ENCODE data around the gene ABTB2. TPM values are rescaled to one million over a fixed set of nuclear protein-coding genes. Genes with fewer than 3 reads are reported as not detected.

Gene ABTB2
- polyA plus RNA-seq, 2 of the 4 experiments (the other 2 are of a cell fraction) = 8.9 to 15.4 TPM

DNA sequence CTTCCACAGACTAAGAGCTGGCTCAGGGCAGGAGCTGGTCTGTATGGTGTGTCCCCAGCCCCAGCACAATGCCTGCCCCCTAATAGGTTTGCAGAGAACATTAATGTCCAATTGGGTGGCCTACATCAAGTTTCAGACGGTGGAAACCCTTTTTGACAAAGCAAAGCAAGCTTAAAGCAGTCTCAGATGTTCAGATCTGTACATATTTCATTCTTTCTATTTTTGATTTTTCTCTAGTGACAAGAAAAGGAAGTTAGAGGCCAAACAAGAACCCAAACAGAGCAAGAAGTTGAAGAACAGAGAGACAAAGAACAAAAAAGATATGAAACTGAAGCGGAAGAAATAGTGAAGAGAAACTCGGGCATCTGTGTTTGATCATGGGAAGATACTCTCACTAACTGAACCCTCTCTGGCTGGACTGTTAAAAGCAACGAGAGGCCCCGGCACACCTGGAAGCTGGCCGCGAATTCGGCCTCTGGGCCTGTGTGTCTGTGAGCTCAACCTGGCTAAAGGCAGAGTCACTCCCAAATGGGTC, 211.9 kb downstream of the ABTB2 start:
- CTCF ChIA-PET = interaction anchor here (0.6 to 2.0 kb wide), 3 partner anchors 28 to 215 kb away, joined by 3 to 4 read pairs (median 4); no protein-coding TSS in a partner anchor
- TF ChIP-seq, protein P1, sequence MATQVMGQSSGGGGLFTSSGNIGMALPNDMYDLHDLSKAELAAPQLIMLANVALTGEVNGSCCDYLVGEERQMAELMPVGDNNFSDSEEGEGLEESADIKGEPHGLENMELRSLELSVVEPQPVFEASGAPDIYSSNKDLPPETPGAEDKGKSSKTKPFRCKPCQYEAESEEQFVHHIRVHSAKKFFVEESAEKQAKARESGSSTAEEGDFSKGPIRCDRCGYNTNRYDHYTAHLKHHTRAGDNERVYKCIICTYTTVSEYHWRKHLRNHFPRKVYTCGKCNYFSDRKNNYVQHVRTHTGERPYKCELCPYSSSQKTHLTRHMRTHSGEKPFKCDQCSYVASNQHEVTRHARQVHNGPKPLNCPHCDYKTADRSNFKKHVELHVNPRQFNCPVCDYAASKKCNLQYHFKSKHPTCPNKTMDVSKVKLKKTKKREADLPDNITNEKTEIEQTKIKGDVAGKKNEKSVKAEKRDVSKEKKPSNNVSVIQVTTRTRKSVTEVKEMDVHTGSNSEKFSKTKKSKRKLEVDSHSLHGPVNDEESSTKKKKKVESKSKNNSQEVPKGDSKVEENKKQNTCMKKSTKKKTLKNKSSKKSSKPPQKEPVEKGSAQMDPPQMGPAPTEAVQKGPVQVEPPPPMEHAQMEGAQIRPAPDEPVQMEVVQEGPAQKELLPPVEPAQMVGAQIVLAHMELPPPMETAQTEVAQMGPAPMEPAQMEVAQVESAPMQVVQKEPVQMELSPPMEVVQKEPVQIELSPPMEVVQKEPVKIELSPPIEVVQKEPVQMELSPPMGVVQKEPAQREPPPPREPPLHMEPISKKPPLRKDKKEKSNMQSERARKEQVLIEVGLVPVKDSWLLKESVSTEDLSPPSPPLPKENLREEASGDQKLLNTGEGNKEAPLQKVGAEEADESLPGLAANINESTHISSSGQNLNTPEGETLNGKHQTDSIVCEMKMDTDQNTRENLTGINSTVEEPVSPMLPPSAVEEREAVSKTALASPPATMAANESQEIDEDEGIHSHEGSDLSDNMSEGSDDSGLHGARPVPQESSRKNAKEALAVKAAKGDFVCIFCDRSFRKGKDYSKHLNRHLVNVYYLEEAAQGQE (IDR thresholded peaks at IDR 0.05) = no peak
- no peak for TF ChIP-seq RNF2 (IDR thresholded peaks at IDR 0.05; ENCODE audit: borderline replicate concordance, low read depth)
- TF ChIP-seq USF2 (IDR thresholded peaks at IDR 0.05) = no peak
- TF ChIP-seq RFX5 (IDR thresholded peaks at IDR 0.05) = no peak
- TF ChIP-seq, protein P2, sequence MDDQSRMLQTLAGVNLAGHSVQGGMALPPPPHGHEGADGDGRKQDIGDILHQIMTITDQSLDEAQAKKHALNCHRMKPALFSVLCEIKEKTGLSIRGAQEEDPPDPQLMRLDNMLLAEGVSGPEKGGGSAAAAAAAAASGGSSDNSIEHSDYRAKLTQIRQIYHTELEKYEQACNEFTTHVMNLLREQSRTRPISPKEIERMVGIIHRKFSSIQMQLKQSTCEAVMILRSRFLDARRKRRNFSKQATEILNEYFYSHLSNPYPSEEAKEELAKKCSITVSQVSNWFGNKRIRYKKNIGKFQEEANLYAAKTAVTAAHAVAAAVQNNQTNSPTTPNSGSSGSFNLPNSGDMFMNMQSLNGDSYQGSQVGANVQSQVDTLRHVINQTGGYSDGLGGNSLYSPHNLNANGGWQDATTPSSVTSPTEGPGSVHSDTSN (IDR thresholded peaks at IDR 0.05) = no peak
- no peak for TF ChIP-seq RAD21 (conservative IDR thresholded peaks at IDR 0.05 in 1 of 2, IDR thresholded peaks at IDR 0.05 in 1 of 2)
- no peak for TF ChIP-seq ATOH8 (CRISPR knock-in tag; IDR thresholded peaks at IDR 0.05; ENCODE audit: low read depth)
- TF ChIP-seq, protein P3, sequence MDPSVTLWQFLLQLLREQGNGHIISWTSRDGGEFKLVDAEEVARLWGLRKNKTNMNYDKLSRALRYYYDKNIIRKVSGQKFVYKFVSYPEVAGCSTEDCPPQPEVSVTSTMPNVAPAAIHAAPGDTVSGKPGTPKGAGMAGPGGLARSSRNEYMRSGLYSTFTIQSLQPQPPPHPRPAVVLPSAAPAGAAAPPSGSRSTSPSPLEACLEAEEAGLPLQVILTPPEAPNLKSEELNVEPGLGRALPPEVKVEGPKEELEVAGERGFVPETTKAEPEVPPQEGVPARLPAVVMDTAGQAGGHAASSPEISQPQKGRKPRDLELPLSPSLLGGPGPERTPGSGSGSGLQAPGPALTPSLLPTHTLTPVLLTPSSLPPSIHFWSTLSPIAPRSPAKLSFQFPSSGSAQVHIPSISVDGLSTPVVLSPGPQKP (IDR thresholded peaks at IDR 0.05; ENCODE audit: low read depth, low read length) = no peak
- TF ChIP-seq POLR2AphosphoS2 (conservative IDR thresholded peaks at IDR 0.05; ENCODE audit: low read length) = no peak
- no peak for TF ChIP-seq ZC3H11A (IDR thresholded peaks at IDR 0.05)
- no peak for TF ChIP-seq FOSB (CRISPR knock-in tag; IDR thresholded peaks at IDR 0.05)
- no peak for TF ChIP-seq BHLHE40 (IDR thresholded peaks at IDR 0.05; ENCODE audit: low read depth, low read length)
- no peak for TF ChIP-seq SMC3 (IDR thresholded peaks at IDR 0.05)
- TF ChIP-seq HOXA7 (CRISPR knock-in tag; IDR thresholded peaks at IDR 0.05) = no peak
- TF ChIP-seq NFE2L2 (conservative IDR thresholded peaks at IDR 0.05; ENCODE audit: low read length) = no peak
- no peak for TF ChIP-seq JUN (IDR thresholded peaks at IDR 0.05)
- no peak for TF ChIP-seq EHMT2 (IDR thresholded peaks at IDR 0.05; ENCODE audit: low read depth)
- no peak for TF ChIP-seq HOXB5 (CRISPR knock-in tag; IDR thresholded peaks at IDR 0.05)
- no peak for TF ChIP-seq KDM5A (IDR thresholded peaks at IDR 0.05)
- TF ChIP-seq MAFK (IDR thresholded peaks at IDR 0.05; ENCODE audit: partially characterized antibody) = no peak
- FAIRE-seq (no peak), DNase-seq (ENCODE audit: low read depth in 1 of 2, low spot score in 1 of 2) (no peak), ATAC-seq (no peak)
- H3K9me3 ChIP-seq = no peaks in the 10 kb centered on the region
- POLR2A ChIA-PET = no interaction called here
- H3K4me2 ChIP-seq = no peak overlapping the region
- H3K4me3 ChIP-seq = no peak overlapping the region
- no peaks in the 10 kb centered on the region for H3K4me1 ChIP-seq
- 94% methylated on average over 8 of the region's 8 CpGs for WGBS (ENCODE audit: missing lambda C conversion rate)
- no peak overlapping the region for H3K27ac ChIP-seq

Data from A549 (cell line).